HCT116 (cell line): ENCODE data around the gene NDUFB8. TPM values are rescaled to one million over a fixed set of nuclear protein-coding genes. Genes with fewer than 3 reads are reported as not detected.

Experiments used
- ATAC-seq: fragments of 200-7000 bp; cut with Tn5 transposase; 2 replicates; pipeline ENCODE4 v1.9.1; 2020; ENCODE audit warnings: mild to moderate bottlenecking, moderate library complexity
- BruUV-seq: library from RNA; stranded (reverse); fragments of 400-500 nt; replicated peaks from 2 replicates; lab custom pipeline; 2021; lab: Mats Ljungman, UMichigan
- CTCF ChIA-PET: fragments of 300-600 bp; sonication (Branson Sonifier 250); formaldehyde crosslinking; loops from one replicate; lab custom pipeline; 2021; ENCODE audit warnings: antibody characterized with exemption; lab: Charles Lee
- POLR2A ChIA-PET: fragments of 300-600, 350-600 bp; sonication (Branson Sonifier 250); formaldehyde crosslinking; loops from one replicate; lab custom pipeline; 2021; ENCODE audit warnings: antibody characterized with exemption; lab: Charles Lee
- RAD21 ChIA-PET, 2 experiments: fragments of 300-600 bp; sonication (Branson Sonifier 250); formaldehyde crosslinking; loops; one replicate each; lab custom pipeline; 2023; ENCODE audit warnings: low total read pairs in 2 of 2; ENCODE audit not compliant: uncharacterized antibody in 2 of 2, unreplicated experiment in 2 of 2, low non-redundant PET in 1 of 2; lab: Charles Lee
- DNase-seq: peaks from one replicate; pipeline ENCODE4 v3.0.0-alpha.2; 2010; ENCODE audit warnings: low read depth, low spot score
- H2AFZ ChIP-seq: fragments of 200-600 bp; shearing (Covaris generic), sonication (generic); 2 replicates; pipeline ENCODE4 v1.6.1; 2017; ENCODE audit warnings: low read depth, mixed run types, mixed read lengths, antibody characterized with exemption, low read length; ENCODE audit not compliant: poor library complexity, severe bottlenecking
- H3K27ac ChIP-seq: 2 replicates; pipeline ENCODE4 v1.5.1; 2012; ENCODE audit warnings: low read depth, low read length
- H3K27me3 ChIP-seq: fragments of 200-600 bp; sonication (generic); 2 replicates; pipeline ENCODE4 v1.6.1; 2016; ENCODE audit warnings: mixed run types, low read length, mixed read lengths; ENCODE audit not compliant: insufficient read depth
- H3K36me3 ChIP-seq, 2 experiments: fragments of 200-500 bp in 1 of 2; fragments of 200-600 bp in 1 of 2; sonication (Bioruptor generic) in 1 of 2; sonication (generic) in 1 of 2; 2 replicates each; pipeline versions ENCODE4 v1.5.1 to v1.6.1; 2014 to 2016; ENCODE audit warnings: low read length in 2 of 2, inconsistent platforms in 1 of 2, mixed read lengths in 1 of 2, mixed run types in 1 of 2; ENCODE audit not compliant: insufficient read depth in 2 of 2, control insufficient read depth in 1 of 2
- H3K4me1 ChIP-seq, 2 experiments: fragments of 200-600 bp in 1 of 2; sonication (generic) in 1 of 2; 2 replicates each; pipeline versions ENCODE4 v1.5.1 to v1.6.1; 2012 to 2017; ENCODE audit warnings: low read length in 2 of 2, inconsistent platforms in 1 of 2, mild to moderate bottlenecking in 1 of 2, mixed read lengths in 1 of 2, mixed run types in 1 of 2, moderate library complexity in 1 of 2; ENCODE audit not compliant: insufficient read depth in 2 of 2, control insufficient read depth in 1 of 2
- H3K4me2 ChIP-seq: fragments of 200-600 bp; sonication (generic); 2 replicates; pipeline ENCODE4 v1.6.1; 2017; ENCODE audit warnings: mixed run types, low read length, mixed read lengths
- H3K4me3 ChIP-seq, 2 experiments: fragments of 200-600 bp in 1 of 2; sonication (generic) in 1 of 2; replicated peaks in 1 of 2; 2 replicates each; pipeline ENCODE4 v1.5.1; 2011 to 2016; ENCODE audit warnings: low read length in 2 of 2, control low read depth in 1 of 2, low read depth in 1 of 2, mild to moderate bottlenecking in 1 of 2, mixed read lengths in 1 of 2, mixed run types in 1 of 2
- H3K79me2 ChIP-seq: fragments of 200-600 bp; sonication (generic); 2 replicates; pipeline ENCODE4 v1.6.1; 2017; ENCODE audit warnings: mild to moderate bottlenecking, mixed run types, low read length, moderate library complexity, mixed read lengths; ENCODE audit not compliant: insufficient read depth
- H3K9ac ChIP-seq: fragments of 200-600 bp; sonication (generic); 2 replicates; pipeline ENCODE4 v1.6.1; 2016; ENCODE audit warnings: low read length, mixed read lengths
- H3K9me2 ChIP-seq: fragments of 200-600 bp; sonication (generic), shearing (Covaris generic); 2 replicates; pipeline ENCODE4 v1.6.1; 2017; ENCODE audit warnings: mixed run types, mild to moderate bottlenecking, moderate library complexity; ENCODE audit not compliant: insufficient read depth
- H3K9me3 ChIP-seq, 2 experiments: fragments of 200-500 bp in 1 of 2; fragments of 200-600 bp in 1 of 2; sonication (Bioruptor generic) in 1 of 2; sonication (generic) in 1 of 2; 2 replicates each; pipeline ENCODE4 v1.6.1; 2014 to 2017; ENCODE audit warnings: low read length in 2 of 2, mixed read lengths in 2 of 2, inconsistent platforms in 1 of 2, low read depth in 1 of 2, mild to moderate bottlenecking in 1 of 2, mixed run types in 1 of 2, moderate library complexity in 1 of 2; ENCODE audit not compliant: control insufficient read depth in 1 of 2, insufficient read depth in 1 of 2
- H4K20me1 ChIP-seq: fragments of 200-600 bp; sonication (generic), shearing (Covaris generic); 2 replicates; pipeline ENCODE4 v1.6.1; 2017; ENCODE audit warnings: mixed run types, mild to moderate bottlenecking, moderate library complexity; ENCODE audit not compliant: insufficient read depth
- EZH2 ChIP-seq: fragments of 200-600 bp; sonication (generic); IDR thresholded peaks from 2 replicates; pipeline ENCODE4 v1.6.1; 2017; ENCODE audit warnings: antibody characterized with exemption, mixed run types
- JUND ChIP-seq: IDR thresholded peaks from 2 replicates; pipeline ENCODE4 v1.6.1; 2012
- POLR2AphosphoS5 ChIP-seq: IDR thresholded peaks from 2 replicates; pipeline ENCODE4 v1.6.1; 2011; ENCODE audit warnings: mild to moderate bottlenecking, low read depth, low read length, moderate library complexity
- RAD21 ChIP-seq: IDR thresholded peaks from 2 replicates; pipeline ENCODE4 v1.6.1; 2012; ENCODE audit warnings: low read depth, mild to moderate bottlenecking
- SIN3A ChIP-seq: IDR thresholded peaks from 2 replicates; pipeline ENCODE4 v1.6.1; 2012; ENCODE audit warnings: low read depth
- TCF7L2 ChIP-seq: IDR thresholded peaks from 2 replicates; pipeline ENCODE4 v1.7.0; 2011; ENCODE audit warnings: borderline replicate concordance, inconsistent platforms; ENCODE audit not compliant: insufficient read depth, insufficient read length; ENCODE audit errors: extremely low read depth
- YY1 ChIP-seq: IDR thresholded peaks from 2 replicates; pipeline ENCODE4 v1.6.1; 2011; ENCODE audit warnings: low read length, low read depth, moderate library complexity, mild to moderate bottlenecking; ENCODE audit not compliant: insufficient replicate concordance; ENCODE audit errors: extremely low read depth
- ZNF274 ChIP-seq: fragments of 200-500 bp; sonication (Bioruptor generic); IDR thresholded peaks from 2 replicates; pipeline ENCODE4 v1.6.1; 2014; ENCODE audit warnings: mild to moderate bottlenecking, low read depth, low read length, inconsistent platforms
- intact Hi-C: fragments of 100-400 bp; cut with micrococcal nuclease; formaldehyde crosslinking; loops from 2 replicates; pipeline ENCODE4 v1.10.0; 2022
- total RNA-seq: library from RNA; stranded (reverse); gene quantifications from one replicate; pipeline ENCODE4 v1.2.1, GENCODE V29; 2021; ENCODE audit not compliant: unreplicated experiment
- TF ChIP-seq, protein P1 (sequence below): IDR thresholded peaks from 2 replicates; pipeline ENCODE4 v1.6.1; 2011; ENCODE audit warnings: mild to moderate bottlenecking, low read length, moderate library complexity; ENCODE audit not compliant: insufficient replicate concordance; ENCODE audit errors: extremely low read depth

The NDUFB8 gene
- total RNA-seq, 1 experiment from 2014 or later: 243 TPM

DNA sequence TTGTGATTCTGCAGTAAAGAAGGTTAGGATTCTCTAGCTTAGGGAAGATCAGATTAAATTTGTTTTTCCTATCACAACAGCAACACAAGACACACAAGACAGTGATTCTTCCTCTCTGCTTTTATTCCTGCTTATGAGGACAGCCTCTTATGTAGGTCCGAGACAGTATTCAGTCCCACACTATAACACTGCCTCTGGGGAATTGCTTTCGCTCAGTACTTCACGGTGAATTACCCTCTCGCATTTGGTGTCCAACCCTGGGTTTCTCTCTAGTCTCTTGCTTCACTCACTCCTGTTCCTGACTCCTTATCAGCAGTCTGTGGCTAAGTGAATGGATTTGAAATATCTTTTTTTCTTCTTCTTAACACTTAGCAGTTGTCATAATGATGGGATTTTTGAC, 7.8 kb upstream of the NDUFB8 start:
- peaks cover 34 to 37% of the 10 kb centered on the region in 2 experiments for H3K36me3 ChIP-seq
- ChIA-PET POLR2A (no interaction called here), RAD21 (no interaction called here), CTCF (interaction anchor here (0.9 to 1.0 kb wide), 2 partner anchors 19 to 33 kb away, joined by 3 read pairs; no protein-coding TSS in a partner anchor)
- H3K4me3 ChIP-seq: no peak overlapping the region
- peak overlapping the region; percentile 86; the same call in 1 of the 2 replicates for H3K4me2 ChIP-seq
- H3K9me2 ChIP-seq: no peaks in the 10 kb centered on the region
- TF ChIP-seq RAD21 (no peak), ZNF274 (no peak), TCF7L2 (no peak), JUND (no peak), POLR2AphosphoS5 (no peak), EZH2 (no peak), YY1 (no peak), SIN3A (no peak)
- TF ChIP-seq, protein P1, sequence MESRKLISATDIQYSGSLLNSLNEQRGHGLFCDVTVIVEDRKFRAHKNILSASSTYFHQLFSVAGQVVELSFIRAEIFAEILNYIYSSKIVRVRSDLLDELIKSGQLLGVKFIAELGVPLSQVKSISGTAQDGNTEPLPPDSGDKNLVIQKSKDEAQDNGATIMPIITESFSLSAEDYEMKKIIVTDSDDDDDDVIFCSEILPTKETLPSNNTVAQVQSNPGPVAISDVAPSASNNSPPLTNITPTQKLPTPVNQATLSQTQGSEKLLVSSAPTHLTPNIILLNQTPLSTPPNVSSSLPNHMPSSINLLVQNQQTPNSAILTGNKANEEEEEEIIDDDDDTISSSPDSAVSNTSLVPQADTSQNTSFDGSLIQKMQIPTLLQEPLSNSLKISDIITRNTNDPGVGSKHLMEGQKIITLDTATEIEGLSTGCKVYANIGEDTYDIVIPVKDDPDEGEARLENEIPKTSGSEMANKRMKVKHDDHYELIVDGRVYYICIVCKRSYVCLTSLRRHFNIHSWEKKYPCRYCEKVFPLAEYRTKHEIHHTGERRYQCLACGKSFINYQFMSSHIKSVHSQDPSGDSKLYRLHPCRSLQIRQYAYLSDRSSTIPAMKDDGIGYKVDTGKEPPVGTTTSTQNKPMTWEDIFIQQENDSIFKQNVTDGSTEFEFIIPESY: no peak
- H3K9ac ChIP-seq: no peak overlapping the region
- H3K9me3 ChIP-seq: no peaks in the 10 kb centered on the region
- BruUV-seq: no TSS peak
- DNase-seq: no peak
- intact Hi-C loops: no loop called here
- H3K27me3 ChIP-seq: no peaks in the 10 kb centered on the region
- H3K4me1 ChIP-seq: peaks cover 10 to 17% of the 10 kb centered on the region in 2 experiments
- no peak overlapping the region for H2AFZ ChIP-seq
- peaks cover 56% of the 10 kb centered on the region for H3K79me2 ChIP-seq
- H4K20me1 ChIP-seq: no peaks in the 10 kb centered on the region
- no peak overlapping the region for H3K27ac ChIP-seq
- ATAC-seq: no peak
